Lower leg skin (tissue), 4 donors: ENCODE measurements around the gene MYH7. TPM values are rescaled to one million over a fixed set of nuclear protein-coding genes. Genes with fewer than 3 reads are reported as not detected.
"Not testable (repeated sequence)": the region's sequence is repeated elsewhere in the genome, so short reads cannot be mapped to it uniquely, and the experiment has no call there.

ENCODE experiments used
- DNase-seq, 2 donors: peaks; one replicate each; pipeline ENCODE4 v3.0.0-alpha.2; 2019; ENCODE audit warnings: low spot score in 2 of 2
- H3K4me3 ChIP-seq: fragments of 200-600 bp; sonication (generic); 2 replicates; pipeline ENCODE4 v1.5.1; 2017; ENCODE audit warnings: mild to moderate bottlenecking, low read depth; ENCODE audit not compliant: poor library complexity, severe bottlenecking
- POLR2A ChIP-seq, 2 donors: fragments of 450-650 bp; IDR thresholded peaks; one replicate each; pipeline ENCODE4 v1.6.1; 2016 to 2017; ENCODE audit warnings: antibody characterized with exemption in 2 of 2, mild to moderate bottlenecking in 1 of 2, moderate library complexity in 1 of 2
- WGBS, 2 donors: methylation state at CpG; one replicate each; pipeline ENCODE4 v1.1.5; 2018; 5-methylcytosine and 5-hydroxymethylcytosine counted together
- intact Hi-C: fragments of 100-400 bp; cut with DNase I; formaldehyde crosslinking; loops from one replicate; pipeline ENCODE4 v1.15.0; 2023; ENCODE audit warnings: low total_unique reads
- total RNA-seq, 4 donors: library from RNA; depleted of rRNA; stranded (reverse); fragments of >200 nt; gene quantifications; one replicate each; pipeline ENCODE4 v1.1.0, GENCODE V29; 2016
- TF ChIP-seq, protein P1 (sequence below), 3 donors: fragments of 450-650 bp; IDR thresholded peaks; one replicate each; pipeline ENCODE4 v1.5.1; 2016; ENCODE audit warnings: antibody characterized with exemption in 3 of 3, mild to moderate bottlenecking in 3 of 3, moderate library complexity in 2 of 3

Gene MYH7
- total RNA-seq, 4 donors from 2014 or later = 0.06 to 0.13 (median 0.08) TPM; not detected in 1

- no peak for TF ChIP-seq POLR2A (IDR thresholded peaks at IDR 0.05)
- TF ChIP-seq, protein P1, sequence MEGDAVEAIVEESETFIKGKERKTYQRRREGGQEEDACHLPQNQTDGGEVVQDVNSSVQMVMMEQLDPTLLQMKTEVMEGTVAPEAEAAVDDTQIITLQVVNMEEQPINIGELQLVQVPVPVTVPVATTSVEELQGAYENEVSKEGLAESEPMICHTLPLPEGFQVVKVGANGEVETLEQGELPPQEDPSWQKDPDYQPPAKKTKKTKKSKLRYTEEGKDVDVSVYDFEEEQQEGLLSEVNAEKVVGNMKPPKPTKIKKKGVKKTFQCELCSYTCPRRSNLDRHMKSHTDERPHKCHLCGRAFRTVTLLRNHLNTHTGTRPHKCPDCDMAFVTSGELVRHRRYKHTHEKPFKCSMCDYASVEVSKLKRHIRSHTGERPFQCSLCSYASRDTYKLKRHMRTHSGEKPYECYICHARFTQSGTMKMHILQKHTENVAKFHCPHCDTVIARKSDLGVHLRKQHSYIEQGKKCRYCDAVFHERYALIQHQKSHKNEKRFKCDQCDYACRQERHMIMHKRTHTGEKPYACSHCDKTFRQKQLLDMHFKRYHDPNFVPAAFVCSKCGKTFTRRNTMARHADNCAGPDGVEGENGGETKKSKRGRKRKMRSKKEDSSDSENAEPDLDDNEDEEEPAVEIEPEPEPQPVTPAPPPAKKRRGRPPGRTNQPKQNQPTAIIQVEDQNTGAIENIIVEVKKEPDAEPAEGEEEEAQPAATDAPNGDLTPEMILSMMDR (IDR thresholded peaks at IDR 0.05) = no peak
- 59 to 67% methylated on average over 25 of the region's 25 CpGs for WGBS, 2 donors
- intact Hi-C loops = no loop called here
- no peak for DNase-seq
- no peak overlapping the region for H3K4me3 ChIP-seq
Measured at GRCh38 chr14:23402296-23403138, 32.9 kb downstream of the MYH7 start.

GRCh38 chr14:23401291-23401690, 34.2 kb downstream of the MYH7 start:
- no peak for TF ChIP-seq POLR2A (IDR thresholded peaks at IDR 0.05)
- TF ChIP-seq, protein P1 (IDR thresholded peaks at IDR 0.05) = no peak
- intact Hi-C loops = no loop called here
- no peak for DNase-seq
- no peak overlapping the region for H3K4me3 ChIP-seq
- WGBS, 2 donors = 80 to 81% methylated on average over 4 of the region's 4 CpGs

DNA sequence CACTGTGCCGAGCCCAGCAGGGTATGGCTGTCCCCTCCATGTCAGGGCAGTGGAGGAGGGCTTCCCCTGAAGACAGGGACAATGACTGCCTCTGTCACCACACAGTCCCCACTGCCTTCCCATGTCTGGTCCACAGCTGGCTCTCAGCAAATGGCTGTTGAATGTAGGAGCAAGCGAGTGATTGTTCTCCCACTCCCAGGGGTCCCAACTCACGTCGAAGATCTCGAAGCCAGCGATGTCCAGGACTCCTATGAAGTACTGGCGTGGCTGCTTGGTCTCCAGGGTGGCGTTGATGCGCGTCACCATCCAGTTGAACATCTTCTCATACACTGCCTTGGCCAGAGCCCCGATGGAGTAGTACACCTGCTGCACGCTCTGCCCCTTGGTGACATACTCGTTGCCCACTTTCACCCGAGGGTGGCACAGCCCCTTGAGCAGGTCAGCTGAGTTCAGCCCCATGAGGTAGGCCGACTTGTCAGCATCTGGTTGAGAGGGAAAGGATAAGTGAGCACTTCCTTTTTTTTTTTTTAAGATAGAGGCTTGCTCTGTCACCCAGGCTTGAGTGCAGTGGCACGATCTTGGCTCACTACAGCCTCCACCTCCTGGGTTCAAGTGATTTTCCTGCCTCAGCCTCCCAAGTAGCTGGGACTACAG, 34.8 kb downstream of the MYH7 start:
- WGBS, 2 donors = 87 to 92% methylated on average over 16 of the region's 16 CpGs
- intact Hi-C loops, DNase-seq, H3K4me3 ChIP-seq: not testable (repeated sequence)

- TF ChIP-seq, protein P1 (IDR thresholded peaks at IDR 0.05) = no peak
- no peak overlapping the region for H3K4me3 ChIP-seq
- intact Hi-C loops = no loop called here
- no peak for DNase-seq
- 85 to 91% methylated on average over 6 of the region's 6 CpGs for WGBS, 2 donors
Measured at GRCh38 chr14:23399591-23399990, 35.9 kb downstream of the MYH7 start.

DNA sequence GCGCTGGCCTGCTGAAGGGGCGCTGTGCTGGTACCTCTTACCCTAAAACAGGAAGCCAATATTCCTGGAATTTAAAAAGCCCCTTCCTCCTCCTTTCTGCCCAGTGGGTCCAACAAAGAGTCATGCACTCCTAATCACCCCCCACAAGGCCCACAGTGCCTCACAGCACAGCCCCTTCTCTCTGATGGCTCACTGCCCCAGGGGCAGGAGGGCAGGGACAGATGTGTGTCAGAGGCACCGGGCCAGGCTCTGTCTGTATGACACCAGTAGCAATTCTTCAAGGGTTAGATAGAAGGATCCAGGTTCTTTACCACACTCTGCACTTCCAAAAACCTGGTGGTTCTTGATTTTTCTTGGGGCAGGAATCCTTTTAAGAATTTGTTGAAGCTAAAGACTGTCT, 36.3 kb downstream of the MYH7 start:
- intact Hi-C loops = no loop called here
- no peak for DNase-seq
- TF ChIP-seq, protein P1 (IDR thresholded peaks at IDR 0.05) = no peak
- TF ChIP-seq POLR2A (IDR thresholded peaks at IDR 0.05) = no peak
- no peak overlapping the region for H3K4me3 ChIP-seq
- 87 to 93% methylated on average over 3 of the region's 3 CpGs for WGBS, 2 donors

- intact Hi-C loops = no loop called here
- WGBS, 2 donors = 86 to 94% methylated on average over 4 of the region's 4 CpGs
- no peak overlapping the region for H3K4me3 ChIP-seq
- no peak for TF ChIP-seq POLR2A (IDR thresholded peaks at IDR 0.05)
- TF ChIP-seq, protein P1 (IDR thresholded peaks at IDR 0.05) = no peak
- DNase-seq = no peak
Measured at GRCh38 chr14:23398348-23398747, 37.1 kb downstream of the MYH7 start.
